GM10266 (cell line): ENCODE measurements around the gene PHF21A.

Experiments
- DNase-seq: peaks from one replicate; pipeline ENCODE4 v3.0.0; 2012; ENCODE audit errors: extremely low spot score
- TF ChIP-seq, protein P1 (sequence below): IDR thresholded peaks from 2 replicates; pipeline ENCODE4 v1.5.1; 2012; ENCODE audit warnings: mild to moderate bottlenecking, low read depth; ENCODE audit not compliant: control insufficient read depth, insufficient read depth; ENCODE audit errors: missing control alignments

Gene PHF21A

DNA sequence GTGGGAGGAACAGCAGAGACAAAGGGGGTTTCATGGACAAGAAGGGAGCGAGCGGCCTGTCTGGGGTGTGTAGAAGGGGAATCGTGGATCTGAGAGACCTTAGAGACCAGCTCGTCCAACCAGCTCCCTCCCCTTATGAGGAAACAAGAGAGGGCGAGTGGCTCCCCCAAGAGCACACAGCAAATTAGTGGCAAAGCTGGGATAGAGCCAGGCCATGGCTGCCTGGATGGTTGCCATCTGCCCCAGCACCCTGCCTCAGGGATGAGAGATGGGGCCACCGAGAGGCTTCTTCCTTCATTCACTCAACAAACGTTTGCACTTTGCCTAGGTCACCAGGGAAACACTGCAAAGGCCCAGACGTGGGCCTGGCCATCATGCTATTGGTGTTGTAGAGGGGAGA lies 231.7 kb downstream of the PHF21A start:
- TF ChIP-seq, protein P1, sequence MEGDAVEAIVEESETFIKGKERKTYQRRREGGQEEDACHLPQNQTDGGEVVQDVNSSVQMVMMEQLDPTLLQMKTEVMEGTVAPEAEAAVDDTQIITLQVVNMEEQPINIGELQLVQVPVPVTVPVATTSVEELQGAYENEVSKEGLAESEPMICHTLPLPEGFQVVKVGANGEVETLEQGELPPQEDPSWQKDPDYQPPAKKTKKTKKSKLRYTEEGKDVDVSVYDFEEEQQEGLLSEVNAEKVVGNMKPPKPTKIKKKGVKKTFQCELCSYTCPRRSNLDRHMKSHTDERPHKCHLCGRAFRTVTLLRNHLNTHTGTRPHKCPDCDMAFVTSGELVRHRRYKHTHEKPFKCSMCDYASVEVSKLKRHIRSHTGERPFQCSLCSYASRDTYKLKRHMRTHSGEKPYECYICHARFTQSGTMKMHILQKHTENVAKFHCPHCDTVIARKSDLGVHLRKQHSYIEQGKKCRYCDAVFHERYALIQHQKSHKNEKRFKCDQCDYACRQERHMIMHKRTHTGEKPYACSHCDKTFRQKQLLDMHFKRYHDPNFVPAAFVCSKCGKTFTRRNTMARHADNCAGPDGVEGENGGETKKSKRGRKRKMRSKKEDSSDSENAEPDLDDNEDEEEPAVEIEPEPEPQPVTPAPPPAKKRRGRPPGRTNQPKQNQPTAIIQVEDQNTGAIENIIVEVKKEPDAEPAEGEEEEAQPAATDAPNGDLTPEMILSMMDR, result no peak
- DNase-seq, result no peak

GRCh38 chr11:45887587-45887986 lies 233.7 kb downstream of the PHF21A start:
- TF ChIP-seq, protein P1, result no peak
- no peak for DNase-seq

- TF ChIP-seq, protein P1, result no peak
These were observed 234.3 kb downstream of the PHF21A start for GRCh38 chr11:45886816-45887520.

DNA sequence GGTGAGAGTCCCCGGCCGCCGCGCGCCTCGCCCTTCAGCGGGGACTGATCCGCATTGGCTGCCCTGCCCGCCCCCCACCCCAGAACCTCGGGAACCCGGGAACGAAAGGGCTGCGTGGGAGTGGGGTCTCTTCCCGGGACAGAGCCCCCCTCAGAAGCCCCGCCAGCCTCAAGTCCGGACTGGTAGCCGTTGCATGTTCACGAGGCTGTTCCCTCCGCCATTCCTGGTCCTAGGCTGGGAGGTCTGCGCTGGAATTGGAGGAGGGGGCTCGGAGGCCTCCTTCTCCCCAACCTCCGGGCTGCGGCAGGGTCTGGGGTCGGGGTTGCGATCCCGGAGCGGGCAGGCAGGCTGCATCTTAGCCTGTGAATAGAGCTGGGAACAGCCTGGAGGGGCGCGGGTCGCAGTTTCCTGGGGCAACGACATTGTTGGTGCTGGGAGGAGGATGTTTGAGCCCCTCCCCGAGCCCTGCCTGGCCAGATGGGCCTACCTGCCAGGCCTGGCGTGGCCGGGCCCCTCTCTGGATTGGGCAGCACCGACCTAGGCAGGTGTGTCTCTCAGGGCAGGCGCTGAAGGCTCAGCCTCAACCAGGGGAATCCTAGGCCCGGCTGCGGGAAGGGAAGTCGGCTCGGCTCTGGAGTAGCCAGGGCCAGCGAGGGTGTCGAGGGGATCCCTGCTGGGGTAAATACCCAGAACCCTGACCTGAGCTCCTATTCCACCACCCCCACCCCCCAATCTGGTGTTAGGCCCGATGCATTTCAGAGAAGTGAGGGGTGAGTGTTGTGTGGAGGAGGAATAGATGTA lies 235.1 kb downstream of the PHF21A start:
- TF ChIP-seq, protein P1, result no peak
- peak; percentile 47 for DNase-seq

More at GRCh38 chr11:45886816-45887520, 234.3 kb downstream of the PHF21A start:
- DNase-seq, result peak; percentile 9

DNA sequence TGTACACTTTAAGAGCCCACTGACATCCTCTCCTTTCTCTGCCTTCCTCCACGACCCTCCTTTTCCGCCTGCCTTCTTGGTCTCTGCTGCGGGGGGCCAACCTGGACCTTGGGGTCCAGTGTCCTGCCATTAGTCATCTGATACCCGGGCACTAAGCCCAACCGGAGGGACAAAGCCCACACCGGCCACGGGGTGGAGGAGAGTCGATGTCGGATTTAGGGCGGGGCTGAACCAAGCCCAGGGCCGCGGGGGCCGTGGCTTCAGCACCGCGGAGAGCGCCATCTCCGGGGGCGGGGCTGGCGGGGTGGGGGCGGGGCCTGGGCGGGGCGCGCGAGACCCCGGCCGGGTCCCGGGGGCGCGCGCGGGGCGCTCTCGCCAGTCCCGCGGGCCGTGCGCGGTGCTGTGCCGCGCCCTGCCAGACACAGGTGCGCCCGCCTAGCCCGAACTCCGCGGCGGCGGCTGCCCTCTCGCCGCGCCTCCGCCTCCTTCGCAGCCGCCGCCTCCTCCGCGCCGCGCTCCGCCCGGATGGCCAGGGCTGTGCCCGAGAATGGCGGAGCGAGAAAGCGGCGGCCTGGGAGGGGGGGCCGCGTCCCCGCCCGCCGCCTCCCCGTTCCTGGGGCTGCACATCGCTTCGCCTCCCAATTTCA lies 235.9 kb downstream of the PHF21A start, which contains the start of gene MAPK8IP1:
TSS of gene MAPK8IP1 (plus strand) at position 378 of the 647 bp plus-strand sequence. CDS start at position 548, 170 bp downstream.
- TF ChIP-seq, protein P1, result no peak
- DNase-seq, result peak; percentile 89

DNA sequence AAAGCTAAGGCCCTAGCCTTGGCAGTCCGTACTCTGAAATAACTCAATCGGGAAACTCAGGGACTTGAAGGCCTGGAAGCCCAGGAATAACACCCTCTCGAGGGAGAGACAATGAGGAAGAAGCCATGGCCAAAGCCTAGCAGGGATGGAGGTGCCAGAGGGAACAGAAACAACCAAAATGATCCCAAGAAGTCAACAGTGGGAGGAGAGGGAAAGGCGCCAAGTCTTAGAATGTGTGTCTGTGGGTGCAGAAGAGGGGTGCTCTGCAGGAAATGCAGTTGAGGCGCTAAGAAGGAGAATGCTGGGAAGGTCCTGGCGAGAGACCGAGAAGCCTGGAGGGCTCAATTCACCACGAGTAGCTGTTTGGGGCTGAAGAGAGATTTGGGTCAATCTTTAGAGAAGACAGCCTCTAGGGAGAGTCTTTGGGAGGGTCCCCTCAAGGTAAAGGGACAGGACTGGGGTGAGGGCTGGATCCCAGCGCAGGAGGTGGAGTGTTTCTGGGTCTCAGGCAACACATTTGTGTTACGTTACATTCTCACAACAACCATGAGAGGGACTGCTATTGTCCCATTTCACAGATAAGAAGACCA lies 236.6 kb downstream of the PHF21A start:
- TF ChIP-seq, protein P1, result no peak
- peak; percentile 22 for DNase-seq
